Vagina (tissue), 2 donors: ENCODE measurements around the gene TNIK.

ENCODE experiments used
- CTCF ChIP-seq, 3 experiments: fragments of 450-650 bp in 2 of 3; fragments of 200-600 bp in 1 of 3; sonication (generic) in 1 of 3; IDR thresholded peaks; one replicate each; pipeline ENCODE4 v1.5.1; 2017 to 2019; ENCODE audit warnings: antibody characterized with exemption in 3 of 3, mild to moderate bottlenecking in 2 of 3, moderate library complexity in 2 of 3
- POLR2A ChIP-seq, 2 donors: fragments of 450-650 bp; IDR thresholded peaks; one replicate each; pipeline ENCODE4 v1.6.1; 2017; ENCODE audit warnings: antibody characterized with exemption in 2 of 2, mild to moderate bottlenecking in 2 of 2, moderate library complexity in 2 of 2
- POLR2AphosphoS5 ChIP-seq, 2 donors: sonication (generic); formaldehyde crosslinking; IDR thresholded peaks; one replicate each; pipeline ENCODE4 v1.9.0; 2017; ENCODE audit warnings: antibody characterized with exemption in 2 of 2, mild to moderate bottlenecking in 2 of 2, low read depth in 1 of 2; ENCODE audit not compliant: insufficient read depth in 1 of 2

GRCh38 chr3:171342783-171343420, 117.3 kb downstream of the TNIK start:
- TF ChIP-seq CTCF (IDR thresholded peaks at IDR 0.05) (no peak), POLR2A (IDR thresholded peaks at IDR 0.05) (no peak), POLR2AphosphoS5 (IDR thresholded peaks at IDR 0.05; ENCODE audit: insufficient read depth in 1 of 2, low read depth in 1 of 2) (no peak)
